RWPE1 (cell line): ENCODE measurements around the gene HLF.

Experiments used
- CTCF ChIA-PET: fragments of 350-600 bp; sonication (Branson Sonifier 250); formaldehyde crosslinking; extraction: SDS; loops from one replicate; lab custom pipeline; 2021; lab: Yijun Ruan, JAX
- POLR2A ChIA-PET: fragments of 400-600 bp; formaldehyde crosslinking; extraction: SDS; loops from one replicate; lab custom pipeline; 2020; ENCODE audit warnings: antibody characterized with exemption; ENCODE audit not compliant: low non-redundant PET; lab: Yijun Ruan, JAX
- DNase-seq: peaks from one replicate; pipeline ENCODE4 v3.0.0; 2012; ENCODE audit warnings: low spot score
- H3K27ac ChIP-seq: fragments of 450-650 bp; 2 replicates; pipeline ENCODE4 v1.5.1; 2017
- TF ChIP-seq, protein P1 (sequence below): fragments of 450-650 bp; conservative IDR thresholded peaks from 2 replicates; pipeline ENCODE4 v1.5.1; 2017; ENCODE audit warnings: low read depth, mild to moderate bottlenecking

The HLF gene

GRCh38 chr17:55368706-55369105 is 103.9 kb downstream of the HLF start:
- no peak for DNase-seq
- ChIA-PET CTCF (no interaction called here), POLR2A (no interaction called here)
- no peak overlapping the region for H3K27ac ChIP-seq
- TF ChIP-seq, protein P1, sequence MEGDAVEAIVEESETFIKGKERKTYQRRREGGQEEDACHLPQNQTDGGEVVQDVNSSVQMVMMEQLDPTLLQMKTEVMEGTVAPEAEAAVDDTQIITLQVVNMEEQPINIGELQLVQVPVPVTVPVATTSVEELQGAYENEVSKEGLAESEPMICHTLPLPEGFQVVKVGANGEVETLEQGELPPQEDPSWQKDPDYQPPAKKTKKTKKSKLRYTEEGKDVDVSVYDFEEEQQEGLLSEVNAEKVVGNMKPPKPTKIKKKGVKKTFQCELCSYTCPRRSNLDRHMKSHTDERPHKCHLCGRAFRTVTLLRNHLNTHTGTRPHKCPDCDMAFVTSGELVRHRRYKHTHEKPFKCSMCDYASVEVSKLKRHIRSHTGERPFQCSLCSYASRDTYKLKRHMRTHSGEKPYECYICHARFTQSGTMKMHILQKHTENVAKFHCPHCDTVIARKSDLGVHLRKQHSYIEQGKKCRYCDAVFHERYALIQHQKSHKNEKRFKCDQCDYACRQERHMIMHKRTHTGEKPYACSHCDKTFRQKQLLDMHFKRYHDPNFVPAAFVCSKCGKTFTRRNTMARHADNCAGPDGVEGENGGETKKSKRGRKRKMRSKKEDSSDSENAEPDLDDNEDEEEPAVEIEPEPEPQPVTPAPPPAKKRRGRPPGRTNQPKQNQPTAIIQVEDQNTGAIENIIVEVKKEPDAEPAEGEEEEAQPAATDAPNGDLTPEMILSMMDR = no peak
